ENCODE data around the gene TNNI3. TPM values are rescaled to one million over a fixed set of nuclear protein-coding genes. Genes with fewer than 3 reads are reported as not detected.

The TNNI3 gene
- total and polyA plus RNA-seq, 10 of the 15 experiments (the other 5 are each of a cell fraction or from before 2014, with no cell fraction given): not detected

DNA sequence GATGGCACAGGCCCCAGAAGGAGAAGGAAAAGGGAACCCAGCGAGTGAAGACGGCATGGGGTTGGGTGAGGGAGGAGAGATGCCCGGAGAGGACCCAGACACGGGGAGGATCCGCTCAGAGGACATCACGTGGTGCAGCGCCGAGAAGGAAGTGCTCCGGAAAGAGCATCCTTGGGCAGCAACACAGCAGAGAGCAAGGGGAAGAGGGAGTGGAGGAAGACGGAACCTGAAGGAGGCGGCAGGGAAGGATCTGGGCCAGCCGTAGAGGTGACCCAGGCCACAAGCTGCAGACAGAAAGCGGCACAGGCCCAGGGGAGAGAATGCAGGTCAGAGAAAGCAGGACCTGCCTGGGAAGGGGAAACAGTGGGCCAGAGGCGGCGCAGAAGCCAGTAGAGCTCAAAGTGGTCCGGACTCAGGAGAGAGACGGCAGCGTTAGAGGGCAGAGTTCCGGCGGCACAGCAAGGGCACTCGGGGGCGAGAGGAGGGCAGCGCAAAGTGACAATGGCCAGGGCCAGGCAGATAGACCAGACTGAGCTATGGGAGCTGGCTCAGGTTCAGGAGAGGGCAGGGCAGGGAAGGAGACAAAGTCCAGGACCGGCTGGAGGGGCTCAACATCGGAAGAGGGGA, 41.2 kb downstream of the TNNI3 start (continued):
- TF ChIP-seq, protein P1, sequence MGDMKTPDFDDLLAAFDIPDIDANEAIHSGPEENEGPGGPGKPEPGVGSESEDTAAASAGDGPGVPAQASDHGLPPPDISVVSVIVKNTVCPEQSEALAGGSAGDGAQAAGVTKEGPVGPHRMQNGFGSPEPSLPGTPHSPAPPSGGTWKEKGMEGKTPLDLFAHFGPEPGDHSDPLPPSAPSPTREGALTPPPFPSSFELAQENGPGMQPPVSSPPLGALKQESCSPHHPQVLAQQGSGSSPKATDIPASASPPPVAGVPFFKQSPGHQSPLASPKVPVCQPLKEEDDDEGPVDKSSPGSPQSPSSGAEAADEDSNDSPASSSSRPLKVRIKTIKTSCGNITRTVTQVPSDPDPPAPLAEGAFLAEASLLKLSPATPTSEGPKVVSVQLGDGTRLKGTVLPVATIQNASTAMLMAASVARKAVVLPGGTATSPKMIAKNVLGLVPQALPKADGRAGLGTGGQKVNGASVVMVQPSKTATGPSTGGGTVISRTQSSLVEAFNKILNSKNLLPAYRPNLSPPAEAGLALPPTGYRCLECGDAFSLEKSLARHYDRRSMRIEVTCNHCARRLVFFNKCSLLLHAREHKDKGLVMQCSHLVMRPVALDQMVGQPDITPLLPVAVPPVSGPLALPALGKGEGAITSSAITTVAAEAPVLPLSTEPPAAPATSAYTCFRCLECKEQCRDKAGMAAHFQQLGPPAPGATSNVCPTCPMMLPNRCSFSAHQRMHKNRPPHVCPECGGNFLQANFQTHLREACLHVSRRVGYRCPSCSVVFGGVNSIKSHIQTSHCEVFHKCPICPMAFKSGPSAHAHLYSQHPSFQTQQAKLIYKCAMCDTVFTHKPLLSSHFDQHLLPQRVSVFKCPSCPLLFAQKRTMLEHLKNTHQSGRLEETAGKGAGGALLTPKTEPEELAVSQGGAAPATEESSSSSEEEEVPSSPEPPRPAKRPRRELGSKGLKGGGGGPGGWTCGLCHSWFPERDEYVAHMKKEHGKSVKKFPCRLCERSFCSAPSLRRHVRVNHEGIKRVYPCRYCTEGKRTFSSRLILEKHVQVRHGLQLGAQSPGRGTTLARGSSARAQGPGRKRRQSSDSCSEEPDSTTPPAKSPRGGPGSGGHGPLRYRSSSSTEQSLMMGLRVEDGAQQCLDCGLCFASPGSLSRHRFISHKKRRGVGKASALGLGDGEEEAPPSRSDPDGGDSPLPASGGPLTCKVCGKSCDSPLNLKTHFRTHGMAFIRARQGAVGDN (IDR thresholded peaks at IDR 0.05): no peak
- TF ChIP-seq, protein P2, sequence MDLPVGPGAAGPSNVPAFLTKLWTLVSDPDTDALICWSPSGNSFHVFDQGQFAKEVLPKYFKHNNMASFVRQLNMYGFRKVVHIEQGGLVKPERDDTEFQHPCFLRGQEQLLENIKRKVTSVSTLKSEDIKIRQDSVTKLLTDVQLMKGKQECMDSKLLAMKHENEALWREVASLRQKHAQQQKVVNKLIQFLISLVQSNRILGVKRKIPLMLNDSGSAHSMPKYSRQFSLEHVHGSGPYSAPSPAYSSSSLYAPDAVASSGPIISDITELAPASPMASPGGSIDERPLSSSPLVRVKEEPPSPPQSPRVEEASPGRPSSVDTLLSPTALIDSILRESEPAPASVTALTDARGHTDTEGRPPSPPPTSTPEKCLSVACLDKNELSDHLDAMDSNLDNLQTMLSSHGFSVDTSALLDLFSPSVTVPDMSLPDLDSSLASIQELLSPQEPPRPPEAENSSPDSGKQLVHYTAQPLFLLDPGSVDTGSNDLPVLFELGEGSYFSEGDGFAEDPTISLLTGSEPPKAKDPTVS (IDR thresholded peaks at IDR 0.05; ENCODE audit: low read depth, low read length): no peak
- no peak for TF ChIP-seq CBX3 (IDR thresholded peaks at IDR 0.05; ENCODE audit: borderline replicate concordance, low read depth)
- TF ChIP-seq, protein P3, sequence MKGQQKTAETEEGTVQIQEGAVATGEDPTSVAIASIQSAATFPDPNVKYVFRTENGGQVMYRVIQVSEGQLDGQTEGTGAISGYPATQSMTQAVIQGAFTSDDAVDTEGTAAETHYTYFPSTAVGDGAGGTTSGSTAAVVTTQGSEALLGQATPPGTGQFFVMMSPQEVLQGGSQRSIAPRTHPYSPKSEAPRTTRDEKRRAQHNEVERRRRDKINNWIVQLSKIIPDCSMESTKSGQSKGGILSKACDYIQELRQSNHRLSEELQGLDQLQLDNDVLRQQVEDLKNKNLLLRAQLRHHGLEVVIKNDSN (IDR thresholded peaks at IDR 0.05; ENCODE audit: borderline replicate concordance, extremely low read length, insufficient read depth, low read depth, low read length): peak; percentile 91
- no peak for TF ChIP-seq TCF7 (IDR thresholded peaks at IDR 0.05; ENCODE audit: borderline replicate concordance)
- no peak for TF ChIP-seq HDAC2 (IDR thresholded peaks at IDR 0.05)
- TF ChIP-seq NBN (IDR thresholded peaks at IDR 0.05): no peak
- TF ChIP-seq IKZF2 (IDR thresholded peaks at IDR 0.05): no peak
- no peak for TF ChIP-seq WRNIP1 (IDR thresholded peaks at IDR 0.05; ENCODE audit: borderline replicate concordance, low read depth, low read length)
- TF ChIP-seq, protein P4, sequence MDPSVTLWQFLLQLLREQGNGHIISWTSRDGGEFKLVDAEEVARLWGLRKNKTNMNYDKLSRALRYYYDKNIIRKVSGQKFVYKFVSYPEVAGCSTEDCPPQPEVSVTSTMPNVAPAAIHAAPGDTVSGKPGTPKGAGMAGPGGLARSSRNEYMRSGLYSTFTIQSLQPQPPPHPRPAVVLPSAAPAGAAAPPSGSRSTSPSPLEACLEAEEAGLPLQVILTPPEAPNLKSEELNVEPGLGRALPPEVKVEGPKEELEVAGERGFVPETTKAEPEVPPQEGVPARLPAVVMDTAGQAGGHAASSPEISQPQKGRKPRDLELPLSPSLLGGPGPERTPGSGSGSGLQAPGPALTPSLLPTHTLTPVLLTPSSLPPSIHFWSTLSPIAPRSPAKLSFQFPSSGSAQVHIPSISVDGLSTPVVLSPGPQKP (IDR thresholded peaks at IDR 0.05; ENCODE audit: low read depth, low read length): no peak
- peak; percentile 75 to 82; a peak in 2 of 4 replicates for TF ChIP-seq SRF (IDR thresholded peaks at IDR 0.05; ENCODE audit: low read depth in 2 of 2, low read length in 2 of 2)
- no peak for TF ChIP-seq ZNF24 (IDR thresholded peaks at IDR 0.05)
- no peak for TF ChIP-seq PML (IDR thresholded peaks at IDR 0.05; ENCODE audit: low read length)
- no peak for TF ChIP-seq BCL11A (IDR thresholded peaks at IDR 0.05; ENCODE audit: low read depth, low read length)
- TF ChIP-seq MEF2B (IDR thresholded peaks at IDR 0.05; ENCODE audit: partially characterized antibody, poor library complexity, severe bottlenecking): no peak
- no peak for TF ChIP-seq EED (IDR thresholded peaks at IDR 0.05; ENCODE audit: low read depth)
- TF ChIP-seq, protein P5, sequence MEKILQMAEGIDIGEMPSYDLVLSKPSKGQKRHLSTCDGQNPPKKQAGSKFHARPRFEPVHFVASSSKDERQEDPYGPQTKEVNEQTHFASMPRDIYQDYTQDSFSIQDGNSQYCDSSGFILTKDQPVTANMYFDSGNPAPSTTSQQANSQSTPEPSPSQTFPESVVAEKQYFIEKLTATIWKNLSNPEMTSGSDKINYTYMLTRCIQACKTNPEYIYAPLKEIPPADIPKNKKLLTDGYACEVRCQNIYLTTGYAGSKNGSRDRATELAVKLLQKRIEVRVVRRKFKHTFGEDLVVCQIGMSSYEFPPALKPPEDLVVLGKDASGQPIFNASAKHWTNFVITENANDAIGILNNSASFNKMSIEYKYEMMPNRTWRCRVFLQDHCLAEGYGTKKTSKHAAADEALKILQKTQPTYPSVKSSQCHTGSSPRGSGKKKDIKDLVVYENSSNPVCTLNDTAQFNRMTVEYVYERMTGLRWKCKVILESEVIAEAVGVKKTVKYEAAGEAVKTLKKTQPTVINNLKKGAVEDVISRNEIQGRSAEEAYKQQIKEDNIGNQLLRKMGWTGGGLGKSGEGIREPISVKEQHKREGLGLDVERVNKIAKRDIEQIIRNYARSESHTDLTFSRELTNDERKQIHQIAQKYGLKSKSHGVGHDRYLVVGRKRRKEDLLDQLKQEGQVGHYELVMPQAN (conservative IDR thresholded peaks at IDR 0.05): no peak
- no peak for TF ChIP-seq NR2F1 (conservative IDR thresholded peaks at IDR 0.05)
- no peak for TF ChIP-seq SMAD1 (IDR thresholded peaks at IDR 0.05; ENCODE audit: low read depth, partially characterized antibody)

All from GM12878 (cell line).